ENCODE results near the gene KAT2A. TPM values are rescaled to one million over a fixed set of nuclear protein-coding genes. Genes with fewer than 3 reads are reported as not detected.
"Not testable (repeated sequence)": the region's sequence is repeated elsewhere in the genome, so short reads cannot be mapped to it uniquely, and the experiment has no call there.

Gene KAT2A
- total RNA-seq, 1 donor from 2014 or later, result 10.3 TPM

DNA sequence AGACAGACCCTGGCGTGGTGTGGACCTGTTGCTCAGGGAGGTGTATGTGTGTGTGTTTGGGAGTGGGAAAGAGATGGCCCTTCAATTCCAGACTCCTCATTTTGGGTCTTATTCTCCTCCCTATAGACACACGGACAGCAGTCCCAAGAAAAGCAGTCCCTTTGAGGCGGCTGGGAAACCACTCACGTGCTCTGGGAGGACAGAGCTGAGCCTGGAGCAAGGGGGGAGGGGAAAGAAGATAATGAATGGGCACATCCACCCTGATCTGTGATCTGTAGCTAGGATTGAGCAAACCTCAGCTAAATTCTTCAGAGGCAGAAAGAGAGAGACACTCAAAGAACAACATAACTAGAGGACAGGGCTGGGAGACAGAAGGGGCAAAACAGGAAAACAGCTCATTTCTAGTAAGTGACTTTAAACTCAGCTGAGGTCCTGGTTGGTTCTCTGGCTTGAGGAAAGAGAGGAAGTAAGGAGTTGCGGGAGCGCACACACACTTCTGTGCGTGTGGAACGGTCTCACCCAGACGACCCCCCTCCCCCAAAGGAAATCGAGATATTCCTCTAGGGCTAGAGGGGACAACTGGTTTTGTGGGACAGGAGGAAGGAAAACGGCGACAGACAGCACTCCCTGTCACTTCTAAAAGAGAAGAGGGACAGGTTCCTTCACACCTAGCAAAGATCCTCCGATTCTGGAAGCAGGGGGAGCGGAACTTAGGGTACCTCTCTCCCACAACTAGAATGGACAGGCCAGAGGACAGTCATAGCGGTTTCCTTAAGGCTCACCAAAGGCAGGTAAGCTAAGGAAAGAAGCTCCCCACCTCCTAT lies 33.0 kb upstream of the KAT2A start:
- peak overlapping the region; percentile 100 for H3K4me3 ChIP-seq (ENCODE audit: low read depth, low read length)
- TF ChIP-seq, protein P1, sequence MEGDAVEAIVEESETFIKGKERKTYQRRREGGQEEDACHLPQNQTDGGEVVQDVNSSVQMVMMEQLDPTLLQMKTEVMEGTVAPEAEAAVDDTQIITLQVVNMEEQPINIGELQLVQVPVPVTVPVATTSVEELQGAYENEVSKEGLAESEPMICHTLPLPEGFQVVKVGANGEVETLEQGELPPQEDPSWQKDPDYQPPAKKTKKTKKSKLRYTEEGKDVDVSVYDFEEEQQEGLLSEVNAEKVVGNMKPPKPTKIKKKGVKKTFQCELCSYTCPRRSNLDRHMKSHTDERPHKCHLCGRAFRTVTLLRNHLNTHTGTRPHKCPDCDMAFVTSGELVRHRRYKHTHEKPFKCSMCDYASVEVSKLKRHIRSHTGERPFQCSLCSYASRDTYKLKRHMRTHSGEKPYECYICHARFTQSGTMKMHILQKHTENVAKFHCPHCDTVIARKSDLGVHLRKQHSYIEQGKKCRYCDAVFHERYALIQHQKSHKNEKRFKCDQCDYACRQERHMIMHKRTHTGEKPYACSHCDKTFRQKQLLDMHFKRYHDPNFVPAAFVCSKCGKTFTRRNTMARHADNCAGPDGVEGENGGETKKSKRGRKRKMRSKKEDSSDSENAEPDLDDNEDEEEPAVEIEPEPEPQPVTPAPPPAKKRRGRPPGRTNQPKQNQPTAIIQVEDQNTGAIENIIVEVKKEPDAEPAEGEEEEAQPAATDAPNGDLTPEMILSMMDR (IDR thresholded peaks at IDR 0.05; ENCODE audit: insufficient read depth, low read length, severe bottlenecking), result no peak
- no peaks in the 10 kb centered on the region for H3K36me3 ChIP-seq (ENCODE audit: control insufficient read depth, insufficient read depth, low read length)
- FAIRE-seq, result peak; percentile 47
- H3K27me3 ChIP-seq (ENCODE audit: control insufficient read depth, insufficient read depth, low read length), result no peaks in the 10 kb centered on the region
- DNase-seq (ENCODE audit: low read depth), result peak; percentile 15

DNA sequence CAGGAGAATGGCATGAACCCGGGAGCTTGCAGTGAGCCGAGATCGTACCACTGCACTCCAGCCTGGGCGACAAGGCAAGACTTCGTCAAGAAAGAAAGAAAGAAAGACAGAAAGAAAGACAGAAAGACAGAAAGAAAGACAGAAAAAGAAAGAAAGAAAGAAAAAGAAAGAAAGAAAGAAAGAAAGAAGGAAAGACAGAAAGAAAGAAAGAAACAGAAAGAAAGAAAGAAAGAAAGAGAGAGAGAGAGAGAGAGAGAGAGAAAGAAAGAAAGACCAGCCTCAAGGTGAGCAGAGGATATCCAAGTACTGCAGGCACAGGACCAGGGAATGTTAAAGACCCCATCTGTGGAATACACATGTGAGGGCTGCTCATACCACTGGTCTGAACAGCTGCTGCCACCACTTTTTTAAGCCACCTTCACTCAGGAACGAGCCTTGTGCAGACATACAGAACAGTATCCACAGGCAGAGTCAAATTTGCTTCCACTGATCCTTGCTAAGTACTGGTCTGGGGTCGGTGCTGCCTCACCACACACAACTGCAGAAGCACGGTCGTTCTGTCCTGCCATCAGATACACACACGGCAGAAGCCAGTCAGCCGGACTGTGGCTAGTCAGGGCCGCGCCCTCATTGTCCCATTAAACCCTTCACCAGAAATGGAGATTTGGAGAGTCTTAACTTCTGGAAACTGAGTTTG lies 25.9 kb upstream of the KAT2A start:
- DNase-seq (ENCODE audit: low read depth) (no peak), FAIRE-seq (no peak)
- H3K4me3 ChIP-seq (ENCODE audit: low read depth, low read length), result no peak overlapping the region
- TF ChIP-seq, protein P1 (IDR thresholded peaks at IDR 0.05; ENCODE audit: insufficient read depth, low read length, severe bottlenecking), result no peak
- H3K36me3 ChIP-seq (ENCODE audit: control insufficient read depth, insufficient read depth, low read length), result peaks cover 10% of the 10 kb centered on the region
- no peaks in the 10 kb centered on the region for H3K27me3 ChIP-seq (ENCODE audit: control insufficient read depth, insufficient read depth, low read length)

DNA sequence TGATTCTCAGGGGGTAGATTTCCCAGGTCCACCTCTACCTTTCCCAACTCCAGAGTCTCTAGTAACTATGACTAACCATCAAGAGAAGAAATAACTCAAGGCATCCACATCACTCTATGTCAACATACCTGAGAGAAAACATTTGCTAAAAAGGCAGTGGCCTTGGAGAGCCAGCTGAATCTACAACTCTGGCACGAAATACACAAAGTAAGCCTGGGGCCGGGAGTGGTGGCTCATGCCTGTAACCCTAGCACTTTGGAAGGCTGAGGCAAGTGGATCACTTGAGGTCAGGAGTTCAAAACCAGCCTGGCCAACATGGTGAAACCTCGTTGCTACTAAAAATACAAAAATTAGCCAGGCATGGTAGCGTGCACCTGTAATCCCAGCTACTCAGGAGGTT lies 22.0 kb upstream of the KAT2A start:
- peaks cover 19% of the 10 kb centered on the region for H3K36me3 ChIP-seq (ENCODE audit: control insufficient read depth, insufficient read depth, low read length)
- not testable (repeated sequence) for FAIRE-seq; H3K4me3 ChIP-seq (ENCODE audit: low read depth, low read length); H3K27me3 ChIP-seq (ENCODE audit: control insufficient read depth, insufficient read depth, low read length)
- DNase-seq (ENCODE audit: low read depth), result peak; percentile 20

DNA sequence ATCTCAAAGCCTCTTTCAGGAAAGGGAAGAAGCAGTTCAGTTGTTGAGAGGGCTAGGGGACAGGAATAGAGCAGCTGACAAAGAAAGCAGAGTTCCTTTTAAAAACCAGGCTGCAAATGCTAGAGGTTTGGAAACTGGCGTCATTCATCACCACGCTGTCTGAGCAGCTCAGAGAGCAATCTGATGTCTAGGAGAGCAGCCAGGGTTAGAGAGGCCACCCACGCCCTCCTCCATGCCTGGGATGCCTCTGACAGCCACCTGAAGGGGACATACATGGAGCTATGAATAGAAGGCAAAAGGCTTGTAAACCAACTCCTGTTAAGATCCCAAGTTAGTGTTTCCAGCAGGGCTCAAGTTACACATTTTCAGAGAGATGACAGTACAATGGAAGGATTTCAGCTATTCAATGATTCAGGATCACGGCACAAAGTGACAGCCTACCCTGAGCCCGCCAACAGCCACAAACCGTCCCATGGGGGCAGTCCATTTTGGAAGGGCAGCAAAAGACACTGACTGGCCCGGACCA lies 21.3 kb upstream of the KAT2A start:
- no peak overlapping the region for H3K4me3 ChIP-seq (ENCODE audit: low read depth, low read length)
- H3K36me3 ChIP-seq (ENCODE audit: control insufficient read depth, insufficient read depth, low read length), result peaks cover 19% of the 10 kb centered on the region
- TF ChIP-seq, protein P1 (IDR thresholded peaks at IDR 0.05; ENCODE audit: insufficient read depth, low read length, severe bottlenecking), result no peak
- DNase-seq (ENCODE audit: low read depth) (no peak), FAIRE-seq (no peak)
- no peaks in the 10 kb centered on the region for H3K27me3 ChIP-seq (ENCODE audit: control insufficient read depth, insufficient read depth, low read length)

DNA sequence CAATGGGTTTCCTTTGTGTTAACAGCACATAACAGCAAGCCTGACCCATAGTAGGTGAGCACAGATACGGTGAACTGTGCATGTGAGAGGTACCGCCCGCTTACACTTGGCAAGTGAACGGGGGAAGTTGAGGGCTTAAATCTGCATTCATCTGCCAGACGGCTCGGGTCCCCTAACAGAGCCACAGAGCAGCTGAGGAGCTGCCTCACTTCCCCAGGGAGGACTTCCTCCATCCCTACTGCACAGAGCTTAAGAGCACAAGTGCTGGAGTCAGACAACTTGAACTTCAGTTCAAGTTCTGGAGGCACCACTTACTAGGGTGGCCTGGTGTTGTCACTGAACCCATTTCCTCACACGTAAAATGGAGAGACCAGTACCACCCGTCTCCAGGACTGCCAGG lies 20.2 kb upstream of the KAT2A start:
- FAIRE-seq (no peak), DNase-seq (ENCODE audit: low read depth) (no peak)
- Histone ChIP-seq H3K27me3 (ENCODE audit: control insufficient read depth, insufficient read depth, low read length) (no peaks in the 10 kb centered on the region), H3K36me3 (ENCODE audit: control insufficient read depth, insufficient read depth, low read length) (peaks cover 14% of the 10 kb centered on the region), H3K4me3 (ENCODE audit: low read depth, low read length) (no peak overlapping the region)
- TF ChIP-seq, protein P1 (IDR thresholded peaks at IDR 0.05; ENCODE audit: insufficient read depth, low read length, severe bottlenecking), result no peak

DNA sequence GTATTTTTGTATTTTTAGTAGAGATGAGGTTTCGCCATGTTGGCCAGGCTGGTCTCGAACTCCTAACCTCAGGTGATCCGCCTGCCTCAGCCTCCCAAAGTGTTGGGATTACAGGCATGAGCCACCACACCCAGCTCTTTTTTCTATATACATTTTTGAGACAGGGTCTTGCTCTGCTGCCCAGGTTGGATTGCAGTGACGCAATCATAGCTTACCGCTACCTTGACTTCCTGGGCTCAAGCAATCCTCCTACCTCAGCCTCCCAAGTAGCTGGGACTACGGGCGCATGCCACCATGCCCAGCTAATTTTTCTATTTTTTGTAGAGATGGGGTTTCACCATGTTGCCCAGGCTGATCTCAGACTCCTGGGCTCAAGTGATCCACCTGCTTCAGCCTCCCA lies 19.5 kb upstream of the KAT2A start:
- H3K27me3 ChIP-seq (ENCODE audit: control insufficient read depth, insufficient read depth, low read length); DNase-seq (ENCODE audit: low read depth); FAIRE-seq; H3K4me3 ChIP-seq (ENCODE audit: low read depth, low read length): not testable (repeated sequence)
- H3K36me3 ChIP-seq (ENCODE audit: control insufficient read depth, insufficient read depth, low read length), result peaks cover 14% of the 10 kb centered on the region
